ENCODE results near the gene KRT6B. TPM values are rescaled to one million over a fixed set of nuclear protein-coding genes. Genes with fewer than 3 reads are reported as not detected.

KRT6B gene
- total and polyA plus RNA-seq, 2 experiments from 2014 or later = not detected

- TF ChIP-seq, protein P1, sequence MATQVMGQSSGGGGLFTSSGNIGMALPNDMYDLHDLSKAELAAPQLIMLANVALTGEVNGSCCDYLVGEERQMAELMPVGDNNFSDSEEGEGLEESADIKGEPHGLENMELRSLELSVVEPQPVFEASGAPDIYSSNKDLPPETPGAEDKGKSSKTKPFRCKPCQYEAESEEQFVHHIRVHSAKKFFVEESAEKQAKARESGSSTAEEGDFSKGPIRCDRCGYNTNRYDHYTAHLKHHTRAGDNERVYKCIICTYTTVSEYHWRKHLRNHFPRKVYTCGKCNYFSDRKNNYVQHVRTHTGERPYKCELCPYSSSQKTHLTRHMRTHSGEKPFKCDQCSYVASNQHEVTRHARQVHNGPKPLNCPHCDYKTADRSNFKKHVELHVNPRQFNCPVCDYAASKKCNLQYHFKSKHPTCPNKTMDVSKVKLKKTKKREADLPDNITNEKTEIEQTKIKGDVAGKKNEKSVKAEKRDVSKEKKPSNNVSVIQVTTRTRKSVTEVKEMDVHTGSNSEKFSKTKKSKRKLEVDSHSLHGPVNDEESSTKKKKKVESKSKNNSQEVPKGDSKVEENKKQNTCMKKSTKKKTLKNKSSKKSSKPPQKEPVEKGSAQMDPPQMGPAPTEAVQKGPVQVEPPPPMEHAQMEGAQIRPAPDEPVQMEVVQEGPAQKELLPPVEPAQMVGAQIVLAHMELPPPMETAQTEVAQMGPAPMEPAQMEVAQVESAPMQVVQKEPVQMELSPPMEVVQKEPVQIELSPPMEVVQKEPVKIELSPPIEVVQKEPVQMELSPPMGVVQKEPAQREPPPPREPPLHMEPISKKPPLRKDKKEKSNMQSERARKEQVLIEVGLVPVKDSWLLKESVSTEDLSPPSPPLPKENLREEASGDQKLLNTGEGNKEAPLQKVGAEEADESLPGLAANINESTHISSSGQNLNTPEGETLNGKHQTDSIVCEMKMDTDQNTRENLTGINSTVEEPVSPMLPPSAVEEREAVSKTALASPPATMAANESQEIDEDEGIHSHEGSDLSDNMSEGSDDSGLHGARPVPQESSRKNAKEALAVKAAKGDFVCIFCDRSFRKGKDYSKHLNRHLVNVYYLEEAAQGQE (IDR thresholded peaks at IDR 0.05; ENCODE audit: unreplicated experiment) = no peak
- no peak for TF ChIP-seq JUNB (IDR thresholded peaks at IDR 0.05; ENCODE audit: unreplicated experiment)
Measured at GRCh38 chr12:52413202-52413601, 38.7 kb downstream of the KRT6B start (continued).

- H3K4me2 ChIP-seq = no peak overlapping the region
- H3K27me3 ChIP-seq (ENCODE audit: insufficient read depth) = no peaks in the 10 kb centered on the region
- H3K4me1 ChIP-seq (ENCODE audit: insufficient read depth) = no peaks in the 10 kb centered on the region
Measured at GRCh38 chr12:52411815-52412214, 40.1 kb downstream of the KRT6B start.

More at GRCh38 chr12:52411815-52412214, 40.1 kb downstream of the KRT6B start:
- no peak for TF ChIP-seq JUNB (IDR thresholded peaks at IDR 0.05; ENCODE audit: unreplicated experiment)
- TF ChIP-seq, protein P2, sequence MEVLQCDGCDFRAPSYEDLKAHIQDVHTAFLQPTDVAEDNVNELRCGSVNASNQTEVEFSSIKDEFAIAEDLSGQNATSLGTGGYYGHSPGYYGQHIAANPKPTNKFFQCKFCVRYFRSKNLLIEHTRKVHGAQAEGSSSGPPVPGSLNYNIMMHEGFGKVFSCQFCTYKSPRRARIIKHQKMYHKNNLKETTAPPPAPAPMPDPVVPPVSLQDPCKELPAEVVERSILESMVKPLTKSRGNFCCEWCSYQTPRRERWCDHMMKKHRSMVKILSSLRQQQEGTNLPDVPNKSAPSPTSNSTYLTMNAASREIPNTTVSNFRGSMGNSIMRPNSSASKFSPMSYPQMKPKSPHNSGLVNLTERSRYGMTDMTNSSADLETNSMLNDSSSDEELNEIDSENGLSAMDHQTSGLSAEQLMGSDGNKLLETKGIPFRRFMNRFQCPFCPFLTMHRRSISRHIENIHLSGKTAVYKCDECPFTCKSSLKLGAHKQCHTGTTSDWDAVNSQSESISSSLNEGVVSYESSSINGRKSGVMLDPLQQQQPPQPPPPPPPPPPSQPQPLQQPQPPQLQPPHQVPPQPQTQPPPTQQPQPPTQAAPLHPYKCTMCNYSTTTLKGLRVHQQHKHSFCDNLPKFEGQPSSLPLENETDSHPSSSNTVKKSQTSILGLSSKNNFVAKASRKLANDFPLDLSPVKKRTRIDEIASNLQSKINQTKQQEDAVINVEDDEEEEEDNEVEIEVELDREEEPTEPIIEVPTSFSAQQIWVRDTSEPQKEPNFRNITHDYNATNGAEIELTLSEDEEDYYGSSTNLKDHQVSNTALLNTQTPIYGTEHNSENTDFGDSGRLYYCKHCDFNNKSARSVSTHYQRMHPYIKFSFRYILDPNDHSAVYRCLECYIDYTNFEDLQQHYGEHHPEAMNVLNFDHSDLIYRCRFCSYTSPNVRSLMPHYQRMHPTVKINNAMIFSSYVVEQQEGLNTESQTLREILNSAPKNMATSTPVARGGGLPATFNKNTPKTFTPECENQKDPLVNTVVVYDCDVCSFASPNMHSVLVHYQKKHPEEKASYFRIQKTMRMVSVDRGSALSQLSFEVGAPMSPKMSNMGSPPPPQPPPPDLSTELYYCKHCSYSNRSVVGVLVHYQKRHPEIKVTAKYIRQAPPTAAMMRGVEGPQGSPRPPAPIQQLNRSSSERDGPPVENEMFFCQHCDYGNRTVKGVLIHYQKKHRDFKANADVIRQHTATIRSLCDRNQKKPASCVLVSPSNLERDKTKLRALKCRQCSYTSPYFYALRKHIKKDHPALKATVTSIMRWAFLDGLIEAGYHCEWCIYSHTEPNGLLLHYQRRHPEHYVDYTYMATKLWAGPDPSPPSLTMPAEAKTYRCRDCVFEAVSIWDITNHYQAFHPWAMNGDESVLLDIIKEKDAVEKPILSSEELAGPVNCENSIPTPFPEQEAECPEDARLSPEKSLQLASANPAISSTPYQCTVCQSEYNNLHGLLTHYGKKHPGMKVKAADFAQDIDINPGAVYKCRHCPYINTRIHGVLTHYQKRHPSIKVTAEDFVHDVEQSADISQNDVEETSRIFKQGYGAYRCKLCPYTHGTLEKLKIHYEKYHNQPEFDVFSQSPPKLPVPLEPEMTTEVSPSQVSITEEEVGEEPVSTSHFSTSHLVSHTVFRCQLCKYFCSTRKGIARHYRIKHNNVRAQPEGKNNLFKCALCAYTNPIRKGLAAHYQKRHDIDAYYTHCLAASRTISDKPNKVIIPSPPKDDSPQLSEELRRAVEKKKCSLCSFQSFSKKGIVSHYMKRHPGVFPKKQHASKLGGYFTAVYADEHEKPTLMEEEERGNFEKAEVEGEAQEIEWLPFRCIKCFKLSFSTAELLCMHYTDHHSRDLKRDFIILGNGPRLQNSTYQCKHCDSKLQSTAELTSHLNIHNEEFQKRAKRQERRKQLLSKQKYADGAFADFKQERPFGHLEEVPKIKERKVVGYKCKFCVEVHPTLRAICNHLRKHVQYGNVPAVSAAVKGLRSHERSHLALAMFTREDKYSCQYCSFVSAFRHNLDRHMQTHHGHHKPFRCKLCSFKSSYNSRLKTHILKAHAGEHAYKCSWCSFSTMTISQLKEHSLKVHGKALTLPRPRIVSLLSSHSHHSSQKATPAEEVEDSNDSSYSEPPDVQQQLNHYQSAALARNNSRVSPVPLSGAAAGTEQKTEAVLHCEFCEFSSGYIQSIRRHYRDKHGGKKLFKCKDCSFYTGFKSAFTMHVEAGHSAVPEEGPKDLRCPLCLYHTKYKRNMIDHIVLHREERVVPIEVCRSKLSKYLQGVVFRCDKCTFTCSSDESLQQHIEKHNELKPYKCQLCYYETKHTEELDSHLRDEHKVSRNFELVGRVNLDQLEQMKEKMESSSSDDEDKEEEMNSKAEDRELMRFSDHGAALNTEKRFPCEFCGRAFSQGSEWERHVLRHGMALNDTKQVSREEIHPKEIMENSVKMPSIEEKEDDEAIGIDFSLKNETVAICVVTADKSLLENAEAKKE (CRISPR knock-in tag; IDR thresholded peaks at IDR 0.05) = no peak
- TF ChIP-seq EZH2phosphoT487 (IDR thresholded peaks at IDR 0.05; ENCODE audit: unreplicated experiment) = no peak
- TF ChIP-seq, protein P1 (IDR thresholded peaks at IDR 0.05; ENCODE audit: unreplicated experiment) = no peak
- H3K36me3 Mint-ChIP-seq (ENCODE audit: low read depth) = peaks cover 7% of the 10 kb centered on the region
- peaks cover 4% of the 10 kb centered on the region for H3K27me3 Mint-ChIP-seq (ENCODE audit: insufficient read depth, low read depth, poor library complexity)
- peaks cover 25% of the 10 kb centered on the region for H3K9me3 Mint-ChIP-seq
- DNase-seq (ENCODE audit: low spot score) (no peak), ATAC-seq (no peak)
- H3K27ac Mint-ChIP-seq = no peak overlapping the region
- Histone ChIP-seq H3F3A (replicated peaks; ENCODE audit: low read depth) (no peaks in the 10 kb centered on the region), H3K36me3 (ENCODE audit: insufficient read depth) (no peaks in the 10 kb centered on the region), H3K9me2 (ENCODE audit: insufficient read depth) (no peaks in the 10 kb centered on the region), H3K79me2 (replicated peaks; ENCODE audit: insufficient read depth) (no peaks in the 10 kb centered on the region), H3K27ac (ENCODE audit: low read depth) (no peak overlapping the region), H2AFZ (no peak overlapping the region), H3K4me3 (no peak overlapping the region), H4K20me1 (replicated peaks; ENCODE audit: insufficient read depth) (no peaks in the 10 kb centered on the region)
- peaks cover 4% of the 10 kb centered on the region; the same call in 1 of the 3 replicates for H3K4me1 Mint-ChIP-seq
- no peak overlapping the region for H3K4me3 Mint-ChIP-seq
